Measurements from ENCODE around the gene LETM1. TPM values are rescaled to one million over a fixed set of nuclear protein-coding genes. Genes with fewer than 3 reads are reported as not detected.

LETM1 gene
- total and polyA plus RNA-seq, 5 donors from 2014 or later = 10.3 to 41.8 (median 12.4) TPM

DNA sequence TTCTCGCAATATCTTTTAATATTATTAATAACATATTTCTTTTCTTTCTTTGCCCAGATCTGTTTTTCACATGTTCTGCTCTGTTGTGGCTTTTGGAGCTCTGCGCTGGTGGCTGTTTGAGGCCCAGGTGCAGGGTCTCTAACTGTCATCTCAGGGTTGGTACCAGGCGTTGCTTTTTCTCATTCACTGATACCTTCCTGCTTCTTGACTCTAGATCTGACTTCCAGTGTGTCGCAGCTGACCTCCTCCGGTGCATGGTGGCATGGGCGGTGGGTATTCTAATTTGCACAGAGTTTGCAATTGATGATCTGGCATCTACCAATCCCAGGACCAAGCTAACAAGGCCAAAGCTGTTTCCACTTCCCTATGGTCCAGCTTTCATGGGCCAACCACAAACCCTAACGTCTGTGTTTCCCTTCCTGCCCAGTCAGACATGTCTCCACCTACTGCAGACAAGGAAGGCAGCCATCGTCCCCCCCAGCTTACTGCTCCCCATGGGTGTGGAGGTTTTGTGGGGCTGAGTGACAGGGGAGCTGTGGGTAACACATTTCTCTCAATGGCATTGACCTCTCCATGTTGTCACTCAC lies 25.2 kb downstream of the LETM1 start:
- peaks cover 57% of the 10 kb centered on the region for H3K36me3 ChIP-seq (ENCODE audit: control insufficient read depth, insufficient read depth, low read length)
- peaks cover 24% of the 10 kb centered on the region for H3K36me3 Mint-ChIP-seq
- H3K9me3 ChIP-seq (ENCODE audit: control insufficient read depth in 2 of 2, low read length in 2 of 2) = no peaks in the 10 kb centered on the region

DNA sequence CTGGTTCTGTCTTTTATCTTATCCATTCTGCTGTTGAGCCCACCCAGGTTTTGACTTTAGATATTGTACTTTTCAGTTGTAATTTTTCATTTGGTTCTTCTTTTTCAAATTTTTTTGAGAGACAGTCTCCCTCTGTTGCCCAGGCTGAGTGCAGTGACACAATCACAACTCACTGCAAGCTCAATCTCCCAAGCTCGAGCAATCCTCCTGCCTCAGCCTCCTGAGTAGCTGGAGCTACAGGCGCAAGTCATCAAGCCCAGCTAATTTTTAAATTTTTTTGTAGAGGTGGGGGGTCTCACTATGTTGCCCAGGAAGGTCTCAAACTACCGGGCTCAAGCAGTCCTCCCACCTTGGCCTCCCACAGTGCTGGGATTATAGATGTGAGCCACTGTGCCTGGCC lies 25.7 kb downstream of the LETM1 start:
- no peak overlapping the region for H3K27ac Mint-ChIP-seq

More for the DNA sequence above, 25.2 kb downstream of the LETM1 start:
- no peak overlapping the region for H3K27ac ChIP-seq (ENCODE audit: insufficient read depth, low read length, poor library complexity, severe bottlenecking)
- ATAC-seq (ENCODE audit: low read depth in 2 of 2) (no peak), DNase-seq (no peak)
- no peaks in the 10 kb centered on the region for H3K4me1 ChIP-seq (ENCODE audit: control insufficient read depth, insufficient read depth, low read length, poor library complexity, severe bottlenecking)
- H3K4me3 ChIP-seq (ENCODE audit: low read depth, low read length) = no peak overlapping the region
- H3K27me3 ChIP-seq (ENCODE audit: control insufficient read depth, insufficient read depth, low read length) = no peaks in the 10 kb centered on the region
- no peaks in the 10 kb centered on the region for H3K4me1 Mint-ChIP-seq
- no peaks in the 10 kb centered on the region for H3K27me3 Mint-ChIP-seq
- no peaks in the 10 kb centered on the region for H3K9me3 Mint-ChIP-seq
- no peak overlapping the region for H3K4me3 Mint-ChIP-seq
- H3K27ac Mint-ChIP-seq = peak overlapping the region in 1 of 3 donors; percentile 23

DNA sequence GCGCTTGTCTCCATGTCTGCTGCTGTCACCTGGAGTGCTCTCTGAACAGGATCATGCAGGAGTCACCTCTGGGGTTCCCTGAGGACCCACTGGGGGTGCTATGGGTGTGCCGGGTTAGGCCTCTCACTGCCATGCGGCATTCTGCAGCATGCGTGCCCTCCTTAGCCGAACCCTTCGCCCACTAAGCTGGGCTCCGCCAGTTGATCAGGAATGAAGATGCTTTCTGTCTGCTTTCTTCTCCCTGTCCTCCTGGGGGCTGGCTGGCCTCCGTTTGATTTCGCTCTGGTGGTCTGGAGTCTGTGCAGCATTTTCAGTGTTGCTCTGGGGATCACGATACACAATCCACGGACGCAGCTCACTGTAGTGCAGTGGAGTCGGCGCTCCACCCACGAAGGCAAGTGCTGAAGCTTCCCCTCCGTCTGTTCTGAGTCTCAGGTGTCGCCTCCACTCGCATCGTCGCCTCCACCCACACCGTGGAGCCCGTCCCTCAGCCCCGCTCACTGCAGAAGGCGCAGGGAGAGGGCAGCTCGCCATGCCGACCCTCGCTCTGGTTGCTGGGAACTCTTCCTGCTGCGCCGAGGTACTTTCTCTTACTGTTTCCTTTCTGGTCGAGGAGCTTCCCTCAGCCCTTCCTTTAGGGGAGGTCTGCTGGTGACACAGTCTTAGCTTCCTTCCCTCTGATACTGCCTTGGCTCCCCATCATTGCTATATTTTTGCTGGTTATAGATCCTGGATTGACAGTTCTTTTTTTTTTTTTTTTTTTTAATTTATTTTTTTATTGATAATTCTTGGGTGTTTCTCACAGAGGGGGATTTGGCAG lies 29.2 kb downstream of the LETM1 start:
- H3K9me3 ChIP-seq (ENCODE audit: control insufficient read depth in 2 of 2, low read length in 2 of 2) = no peaks in the 10 kb centered on the region
- Mint-ChIP-seq H3K27me3 (no peaks in the 10 kb centered on the region), H3K4me3 (peak overlapping the region in 1 of 4 donors; percentile 21), H3K36me3 (peaks cover 36% of the 10 kb centered on the region), H3K27ac (peak overlapping the region in 1 of 3 donors; percentile 31), H3K9me3 (no peaks in the 10 kb centered on the region), H3K4me1 (no peaks in the 10 kb centered on the region)
- H3K4me3 ChIP-seq (ENCODE audit: low read depth, low read length) = no peak overlapping the region
- DNase-seq = no peak
- H3K27ac ChIP-seq (ENCODE audit: insufficient read depth, low read length, poor library complexity, severe bottlenecking) = no peak overlapping the region
- H3K4me1 ChIP-seq (ENCODE audit: control insufficient read depth, insufficient read depth, low read length, poor library complexity, severe bottlenecking) = no peaks in the 10 kb centered on the region
- H3K36me3 ChIP-seq (ENCODE audit: control insufficient read depth, insufficient read depth, low read length) = peaks cover 50% of the 10 kb centered on the region
- H3K27me3 ChIP-seq (ENCODE audit: control insufficient read depth, insufficient read depth, low read length) = no peaks in the 10 kb centered on the region
- no peak for ATAC-seq (ENCODE audit: low read depth in 2 of 2)

More for the DNA sequence above, 25.7 kb downstream of the LETM1 start:
- H3K27me3 ChIP-seq (ENCODE audit: control insufficient read depth, insufficient read depth, low read length) = no peaks in the 10 kb centered on the region
- DNase-seq (no peak), ATAC-seq (ENCODE audit: low read depth in 2 of 2) (no peak)
- H3K4me1 Mint-ChIP-seq = no peaks in the 10 kb centered on the region
- H3K27me3 Mint-ChIP-seq = no peaks in the 10 kb centered on the region
- no peak overlapping the region for H3K4me3 ChIP-seq (ENCODE audit: low read depth, low read length)
- H3K4me3 Mint-ChIP-seq = no peak overlapping the region
- no peaks in the 10 kb centered on the region for H3K9me3 ChIP-seq (ENCODE audit: control insufficient read depth in 2 of 2, low read length in 2 of 2)
- peaks cover 55% of the 10 kb centered on the region for H3K36me3 ChIP-seq (ENCODE audit: control insufficient read depth, insufficient read depth, low read length)
- no peaks in the 10 kb centered on the region for H3K9me3 Mint-ChIP-seq
- peaks cover 25% of the 10 kb centered on the region for H3K36me3 Mint-ChIP-seq
- no peak overlapping the region for H3K27ac ChIP-seq (ENCODE audit: insufficient read depth, low read length, poor library complexity, severe bottlenecking)
- no peaks in the 10 kb centered on the region for H3K4me1 ChIP-seq (ENCODE audit: control insufficient read depth, insufficient read depth, low read length, poor library complexity, severe bottlenecking)

DNA sequence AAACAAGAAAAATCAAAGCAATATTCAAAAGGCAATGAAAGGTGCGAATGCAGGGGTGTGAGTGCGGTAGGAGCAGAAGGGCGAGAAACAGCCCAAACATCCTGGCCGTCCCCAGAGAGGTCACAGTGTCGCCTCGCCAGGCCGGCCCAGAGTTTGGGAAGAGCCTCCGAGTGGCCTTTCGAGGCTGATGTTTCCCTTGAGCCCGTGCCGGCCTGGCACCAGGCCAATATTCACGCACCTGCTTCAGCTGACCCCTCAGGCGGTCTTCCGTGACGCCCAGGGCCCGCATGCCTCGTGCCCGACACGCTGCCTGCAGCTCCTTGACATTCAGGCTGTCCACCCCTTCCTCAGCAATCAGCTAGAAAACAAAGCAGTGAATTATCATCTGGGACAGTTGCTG lies 30.6 kb downstream of the LETM1 start:
- Mint-ChIP-seq H3K4me3 (no peak overlapping the region), H3K9me3 (no peaks in the 10 kb centered on the region), H3K27me3 (no peaks in the 10 kb centered on the region), H3K27ac (peak overlapping the region in 2 of 3 donors; percentile 20 to 38), H3K4me1 (no peaks in the 10 kb centered on the region), H3K36me3 (peaks cover 29% of the 10 kb centered on the region)
- DNase-seq (no peak), ATAC-seq (ENCODE audit: low read depth in 2 of 2) (no peak)
- Histone ChIP-seq H3K4me1 (ENCODE audit: control insufficient read depth, insufficient read depth, low read length, poor library complexity, severe bottlenecking) (no peaks in the 10 kb centered on the region), H3K9me3 (ENCODE audit: control insufficient read depth in 2 of 2, low read length in 2 of 2) (no peaks in the 10 kb centered on the region), H3K36me3 (ENCODE audit: control insufficient read depth, insufficient read depth, low read length) (peaks cover 43% of the 10 kb centered on the region), H3K27me3 (ENCODE audit: control insufficient read depth, insufficient read depth, low read length) (no peaks in the 10 kb centered on the region), H3K27ac (ENCODE audit: insufficient read depth, low read length, poor library complexity, severe bottlenecking) (no peak overlapping the region), H3K4me3 (ENCODE audit: low read depth, low read length) (no peak overlapping the region)

DNA sequence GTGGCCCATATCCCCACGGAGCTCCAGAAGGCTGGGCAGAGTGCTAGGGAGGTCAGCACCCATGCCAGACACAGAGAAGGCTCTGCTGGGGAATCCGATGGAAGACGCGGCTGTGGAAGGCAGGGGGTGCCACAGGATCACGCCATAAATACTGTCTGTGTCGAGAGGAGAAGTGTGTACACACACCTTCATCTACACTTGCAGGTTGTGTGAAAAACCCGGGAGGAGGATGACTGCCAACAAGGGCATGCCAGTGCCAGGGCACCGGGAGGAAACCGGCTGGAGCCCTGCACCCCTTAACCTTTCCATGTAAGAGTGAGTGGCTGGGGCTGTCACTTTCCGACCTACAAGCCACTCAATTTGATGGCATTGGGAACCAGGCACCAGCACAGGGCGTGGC lies 31.2 kb downstream of the LETM1 start:
- DNase-seq = no peak

DNA sequence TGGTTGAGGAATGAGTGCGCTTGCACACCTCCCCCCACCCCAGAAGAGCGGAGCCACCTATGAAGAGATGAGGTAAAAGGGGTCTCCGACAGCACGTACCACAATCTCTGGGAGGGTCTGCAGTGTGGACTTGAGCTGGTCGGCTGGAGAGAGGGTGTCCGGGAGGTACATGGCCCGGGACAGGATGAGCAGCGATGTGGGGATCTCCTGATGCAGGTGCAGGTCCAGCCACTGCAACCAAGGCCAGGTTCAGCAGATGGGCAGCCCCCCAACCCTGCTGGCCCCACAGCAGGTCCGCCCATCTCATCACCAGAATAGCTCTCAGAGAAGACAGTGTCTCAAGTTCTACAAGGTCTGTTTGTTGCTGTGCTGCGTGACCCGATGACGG lies 32.4 kb downstream of the LETM1 start:
- H3K27me3 ChIP-seq (ENCODE audit: control insufficient read depth, insufficient read depth, low read length) = no peaks in the 10 kb centered on the region
- no peaks in the 10 kb centered on the region for H3K4me1 ChIP-seq (ENCODE audit: control insufficient read depth, insufficient read depth, low read length, poor library complexity, severe bottlenecking)
- peaks cover 54% of the 10 kb centered on the region for H3K36me3 ChIP-seq (ENCODE audit: control insufficient read depth, insufficient read depth, low read length)
- no peaks in the 10 kb centered on the region for H3K9me3 Mint-ChIP-seq
- DNase-seq (no peak), ATAC-seq (ENCODE audit: low read depth in 2 of 2) (no peak)
- no peaks in the 10 kb centered on the region for H3K4me1 Mint-ChIP-seq
- H3K27ac ChIP-seq (ENCODE audit: insufficient read depth, low read length, poor library complexity, severe bottlenecking) = no peak overlapping the region
- no peak overlapping the region for H3K27ac Mint-ChIP-seq
- H3K4me3 ChIP-seq (ENCODE audit: low read depth, low read length) = no peak overlapping the region
- no peaks in the 10 kb centered on the region for H3K27me3 Mint-ChIP-seq
- peaks cover 30% of the 10 kb centered on the region for H3K36me3 Mint-ChIP-seq
- H3K9me3 ChIP-seq (ENCODE audit: control insufficient read depth in 2 of 2, low read length in 2 of 2) = no peaks in the 10 kb centered on the region
- H3K4me3 Mint-ChIP-seq = no peak overlapping the region

More for the DNA sequence above, 31.2 kb downstream of the LETM1 start:
- Mint-ChIP-seq H3K27ac (peak overlapping the region in 2 of 3 donors; percentile 38 to 64), H3K9me3 (no peaks in the 10 kb centered on the region), H3K27me3 (no peaks in the 10 kb centered on the region), H3K4me3 (no peak overlapping the region), H3K36me3 (peaks cover 28% of the 10 kb centered on the region), H3K4me1 (no peaks in the 10 kb centered on the region)
- Histone ChIP-seq H3K4me3 (ENCODE audit: low read depth, low read length) (no peak overlapping the region), H3K4me1 (ENCODE audit: control insufficient read depth, insufficient read depth, low read length, poor library complexity, severe bottlenecking) (no peaks in the 10 kb centered on the region), H3K27ac (ENCODE audit: insufficient read depth, low read length, poor library complexity, severe bottlenecking) (no peak overlapping the region), H3K27me3 (ENCODE audit: control insufficient read depth, insufficient read depth, low read length) (no peaks in the 10 kb centered on the region), H3K9me3 (ENCODE audit: control insufficient read depth in 2 of 2, low read length in 2 of 2) (no peaks in the 10 kb centered on the region), H3K36me3 (ENCODE audit: control insufficient read depth, insufficient read depth, low read length) (peaks cover 45% of the 10 kb centered on the region)
- ATAC-seq (ENCODE audit: low read depth in 2 of 2) = no peak

DNA sequence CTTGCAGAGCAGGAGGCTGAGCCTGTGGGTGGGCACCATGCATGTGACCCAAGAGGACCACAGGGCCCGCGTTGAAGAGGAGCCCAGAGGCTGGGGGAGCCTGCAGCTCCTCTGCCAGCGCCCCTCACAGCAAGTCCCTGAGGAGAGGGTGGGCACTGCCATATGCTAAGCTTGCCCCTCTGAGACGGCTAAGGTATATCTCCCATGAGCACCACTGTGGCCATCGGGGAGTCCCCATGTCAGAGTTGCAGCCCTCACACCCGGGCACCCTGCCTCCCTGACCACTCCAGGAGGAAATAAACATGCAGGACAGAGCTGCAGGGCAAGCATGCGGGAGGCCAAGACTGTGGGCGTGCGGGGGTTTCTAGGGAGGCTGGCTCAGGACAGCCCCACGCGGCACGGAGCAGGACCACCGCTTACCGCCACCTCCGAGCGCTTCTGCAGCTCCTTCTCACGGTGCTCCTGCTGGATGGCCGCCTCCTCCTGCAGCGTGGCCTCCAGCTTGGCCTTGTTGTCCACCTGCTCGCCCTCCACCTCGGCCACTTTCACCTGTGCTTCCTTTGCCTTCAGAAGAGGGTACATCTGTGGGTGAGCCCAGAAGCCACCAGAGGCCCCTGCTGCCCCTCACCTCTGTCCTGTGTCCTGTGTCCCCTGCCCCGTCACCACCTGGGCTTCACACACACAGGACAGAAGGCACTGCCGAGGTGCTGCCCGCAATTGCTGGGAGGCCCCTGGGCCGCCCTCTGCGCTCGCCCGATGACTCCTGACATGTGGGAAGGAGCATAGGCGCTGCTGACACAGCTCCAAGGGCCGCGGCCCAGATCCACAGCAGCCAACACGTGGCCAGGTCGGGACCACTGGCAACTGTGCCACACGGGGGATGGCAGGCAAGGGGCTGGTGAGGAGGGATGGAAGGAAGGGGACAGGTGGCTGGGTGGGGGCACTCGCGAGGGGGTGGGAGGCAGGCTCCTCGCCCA lies 33.1 kb downstream of the LETM1 start:
- no peak overlapping the region for H3K27ac ChIP-seq (ENCODE audit: insufficient read depth, low read length, poor library complexity, severe bottlenecking)
- no peaks in the 10 kb centered on the region for H3K27me3 ChIP-seq (ENCODE audit: control insufficient read depth, insufficient read depth, low read length)
- Mint-ChIP-seq H3K9me3 (no peaks in the 10 kb centered on the region), H3K4me1 (no peaks in the 10 kb centered on the region), H3K36me3 (peaks cover 30% of the 10 kb centered on the region), H3K4me3 (no peak overlapping the region), H3K27ac (no peak overlapping the region), H3K27me3 (no peaks in the 10 kb centered on the region)
- no peaks in the 10 kb centered on the region for H3K9me3 ChIP-seq (ENCODE audit: control insufficient read depth in 2 of 2, low read length in 2 of 2)
- no peak overlapping the region for H3K4me3 ChIP-seq (ENCODE audit: low read depth, low read length)
- no peak for DNase-seq
- ATAC-seq (ENCODE audit: low read depth in 2 of 2) = no peak
- peaks cover 57% of the 10 kb centered on the region for H3K36me3 ChIP-seq (ENCODE audit: control insufficient read depth, insufficient read depth, low read length)
- no peaks in the 10 kb centered on the region for H3K4me1 ChIP-seq (ENCODE audit: control insufficient read depth, insufficient read depth, low read length, poor library complexity, severe bottlenecking)
